SK-N-SH (cell line): ENCODE data around the gene BNIP2. TPM values are rescaled to one million over a fixed set of nuclear protein-coding genes. Genes with fewer than 3 reads are reported as not detected.

Experiments used
- CTCF ChIA-PET: fragments of 300-600, 350-600 bp; formaldehyde crosslinking; extraction: SDS; loops from one replicate; lab custom pipeline; 2021; lab: Yijun Ruan, JAX
- POLR2A ChIA-PET: fragments of 350-600 bp; sonication (Branson Sonifier 250); formaldehyde crosslinking; extraction: SDS; loops from one replicate; lab custom pipeline; 2020; ENCODE audit warnings: antibody characterized with exemption, inconsistent platforms; lab: Yijun Ruan, JAX
- DNase-seq: peaks from one replicate; pipeline ENCODE4 v3.0.0; 2012
- H2AFZ ChIP-seq: fragments of 200-600 bp; sonication (generic); 2 replicates; pipeline ENCODE4 v1.8.1; 2016; ENCODE audit warnings: antibody characterized with exemption, mild to moderate bottlenecking, low read depth
- H3F3A ChIP-seq: fragments of 200-600 bp; sonication (generic); replicated peaks from 2 replicates; pipeline ENCODE3; 2016; ENCODE audit warnings: antibody characterized with exemption, mild to moderate bottlenecking; ENCODE audit not compliant: insufficient read depth
- H3K27ac ChIP-seq, 2 experiments: fragments of 200-500 bp in 1 of 2; fragments of 200-600 bp in 1 of 2; sonication (Bioruptor generic) in 1 of 2; sonication (generic), shearing (Covaris generic) in 1 of 2; 2 replicates each; pipeline versions ENCODE4 v1.5.1 to v1.6.1; 2014 to 2016; ENCODE audit warnings: low read depth in 2 of 2, inconsistent platforms in 1 of 2, low read length in 1 of 2, mild to moderate bottlenecking in 1 of 2, mixed read lengths in 1 of 2
- H3K27me3 ChIP-seq: fragments of 200-600 bp; sonication (generic), shearing (Covaris generic); 2 replicates; pipeline ENCODE4 v1.6.1; 2016; ENCODE audit warnings: mixed run types; ENCODE audit not compliant: insufficient read depth
- H3K36me3 ChIP-seq, 2 experiments: fragments of 200-500 bp in 1 of 2; fragments of 200-600 bp in 1 of 2; sonication (Bioruptor generic) in 1 of 2; sonication (generic) in 1 of 2; replicated peaks in 1 of 2; 2 replicates each; pipeline versions ENCODE3 to v1.5.1; 2014 to 2016; ENCODE audit warnings: low read length in 1 of 2, mild to moderate bottlenecking in 1 of 2; ENCODE audit not compliant: insufficient read depth in 2 of 2, control insufficient read depth in 1 of 2
- H3K4me1 ChIP-seq, 2 experiments: fragments of 200-500 bp in 1 of 2; fragments of 200-600 bp in 1 of 2; sonication (Bioruptor generic) in 1 of 2; sonication (generic), shearing (Covaris generic) in 1 of 2; 2 replicates each; pipeline versions ENCODE4 v1.5.1 to v1.6.1; 2014 to 2016; ENCODE audit warnings: low read depth in 1 of 2, low read length in 1 of 2, mixed run types in 1 of 2; ENCODE audit not compliant: insufficient read depth in 2 of 2, control insufficient read depth in 1 of 2
- H3K4me2 ChIP-seq: fragments of 200-600 bp; sonication (generic), shearing (Covaris generic); 2 replicates; pipeline ENCODE4 v1.6.1; 2017; ENCODE audit warnings: mixed run types
- H3K4me3 ChIP-seq, 2 experiments: fragments of 200-500 bp in 1 of 2; fragments of 200-600 bp in 1 of 2; sonication (Bioruptor generic) in 1 of 2; sonication (generic), shearing (Covaris generic) in 1 of 2; 2 replicates each; pipeline versions ENCODE4 v1.5.1 to v1.8.1; 2014 to 2016; ENCODE audit warnings: low read depth in 2 of 2, inconsistent platforms in 1 of 2, low read length in 1 of 2, mild to moderate bottlenecking in 1 of 2, mixed read lengths in 1 of 2, moderate library complexity in 1 of 2
- H3K79me2 ChIP-seq: fragments of 200-600 bp; sonication (generic); 2 replicates; pipeline ENCODE4 v1.8.1; 2017; ENCODE audit warnings: mild to moderate bottlenecking; ENCODE audit not compliant: insufficient read depth
- H3K9ac ChIP-seq: fragments of 200-600 bp; sonication (generic); 2 replicates; pipeline ENCODE4 v1.6.1; 2017; ENCODE audit warnings: mixed run types
- H3K9me2 ChIP-seq: fragments of 200-600 bp; sonication (generic); 2 replicates; pipeline ENCODE4 v1.6.1; 2017; ENCODE audit warnings: mixed run types
- H3K9me3 ChIP-seq: fragments of 200-600 bp; sonication (generic); 2 replicates; pipeline ENCODE4 v1.6.1; 2017; ENCODE audit warnings: mixed run types, mild to moderate bottlenecking, moderate library complexity
- H4K20me1 ChIP-seq: fragments of 200-600 bp; sonication (generic); 2 replicates; pipeline ENCODE4 v1.6.1; 2017; ENCODE audit warnings: mild to moderate bottlenecking, mixed run types; ENCODE audit not compliant: insufficient read depth
- CHD2 ChIP-seq: fragments of 150-350 bp; IDR thresholded peaks from 2 replicates; pipeline ENCODE4 v1.6.1; 2018; ENCODE audit warnings: low read length; ENCODE audit not compliant: partially characterized antibody
- ELF1 ChIP-seq: IDR thresholded peaks from 2 replicates; pipeline ENCODE4 v1.4.0; 2012
- EZH2phosphoT487 ChIP-seq: fragments of 200-600 bp; sonication (generic); IDR thresholded peaks from 2 replicates; pipeline ENCODE4 v1.6.1; 2017; ENCODE audit warnings: low read depth, mixed run types, mild to moderate bottlenecking, antibody characterized with exemption, moderate library complexity, borderline replicate concordance
- FOSL2 ChIP-seq: IDR thresholded peaks from 2 replicates; pipeline ENCODE4 v1.4.0; 2012; ENCODE audit warnings: low read depth, mild to moderate bottlenecking, moderate library complexity, borderline replicate concordance
- FOXJ3 ChIP-seq: sonication (generic); formaldehyde crosslinking; IDR thresholded peaks from 2 replicates; pipeline ENCODE4 v1.5.1; 2020; ENCODE audit warnings: mild to moderate bottlenecking, missing genetic modification reagents
- FOXM1 ChIP-seq: IDR thresholded peaks from 2 replicates; pipeline ENCODE4 v1.4.0; 2012; ENCODE audit warnings: low read depth, mild to moderate bottlenecking
- GABPA ChIP-seq: IDR thresholded peaks from 2 replicates; pipeline ENCODE4 v1.4.0; 2012; ENCODE audit warnings: low read depth, mild to moderate bottlenecking
- JUND ChIP-seq: IDR thresholded peaks from 2 replicates; pipeline ENCODE4 v1.4.0; 2012
- MEF2A ChIP-seq: IDR thresholded peaks from 2 replicates; pipeline ENCODE4 v1.4.0; 2012; ENCODE audit warnings: low read depth, borderline replicate concordance
- MXI1 ChIP-seq: IDR thresholded peaks from 2 replicates; pipeline ENCODE4 v1.6.1; 2012; ENCODE audit warnings: mild to moderate bottlenecking, low read depth, low read length, improper control_type of control experiment
- NFIC ChIP-seq: IDR thresholded peaks from 2 replicates; pipeline ENCODE4 v1.4.0; 2012; ENCODE audit warnings: borderline replicate concordance
- POLR2AphosphoS5 ChIP-seq: IDR thresholded peaks from 2 replicates; pipeline ENCODE4 v1.6.1; 2012; ENCODE audit warnings: low read depth, low read length
- RAD21 ChIP-seq: IDR thresholded peaks from 2 replicates; pipeline ENCODE4 v1.6.1; 2012; ENCODE audit warnings: mild to moderate bottlenecking, low read length
- RCOR1 ChIP-seq: fragments of 150-350 bp; IDR thresholded peaks from 2 replicates; pipeline ENCODE4 v1.6.1; 2017; ENCODE audit warnings: antibody characterized with exemption, low read length
- REST ChIP-seq: IDR thresholded peaks from 2 replicates; pipeline ENCODE4 v1.6.1; 2012; ENCODE audit warnings: mild to moderate bottlenecking, low read depth, low read length, moderate library complexity
- RFX5 ChIP-seq: IDR thresholded peaks from 2 replicates; pipeline ENCODE4 v1.6.1; 2012; ENCODE audit warnings: mild to moderate bottlenecking, improper control_type of control experiment, low read length
- RXRA ChIP-seq: IDR thresholded peaks from 2 replicates; pipeline ENCODE4 v1.4.0; 2012; ENCODE audit warnings: low read depth, mild to moderate bottlenecking, borderline replicate concordance
- SIN3A ChIP-seq: IDR thresholded peaks from 2 replicates; pipeline ENCODE4 v1.6.1; 2012; ENCODE audit warnings: low read depth, mild to moderate bottlenecking, low read length, moderate library complexity, borderline replicate concordance
- SMC3 ChIP-seq: IDR thresholded peaks from 2 replicates; pipeline ENCODE4 v1.6.1; 2012; ENCODE audit warnings: low read depth, low read length, improper control_type of control experiment
- TAF1 ChIP-seq: IDR thresholded peaks from 2 replicates; pipeline ENCODE4 v1.6.1; 2012; ENCODE audit warnings: low read depth, mild to moderate bottlenecking, low read length, moderate library complexity, borderline replicate concordance
- TCF12 ChIP-seq: IDR thresholded peaks from 2 replicates; pipeline ENCODE4 v1.4.0; 2012
- USF1 ChIP-seq: IDR thresholded peaks from 2 replicates; pipeline ENCODE4 v1.4.0; 2012; ENCODE audit warnings: low read depth, borderline replicate concordance
- YY1 ChIP-seq: IDR thresholded peaks from 2 replicates; pipeline ENCODE4 v1.4.0; 2012; ENCODE audit warnings: low read depth, mild to moderate bottlenecking
- WGBS: methylation state at CpG from one replicate; pipeline ENCODE4 v1.1.6; 2017; ENCODE audit warnings: low lambda C conversion rate; 5-methylcytosine and 5-hydroxymethylcytosine counted together
- polyA plus RNA-seq, 3 experiments: library from polyadenylated mRNA; depleted of rRNA; stranded (reverse); fragments of >200 nt; gene quantifications; 2 replicates each; pipeline ENCODE4 v1.2.3, GENCODE V29; 2012
- TF ChIP-seq, protein P1 (sequence below): fragments of 150-350 bp; IDR thresholded peaks from 2 replicates; pipeline ENCODE4 v1.6.1; 2016; ENCODE audit warnings: mild to moderate bottlenecking, low read depth, low read length
- TF ChIP-seq, protein P2 (sequence below): IDR thresholded peaks from 2 replicates; pipeline ENCODE4; 2012

Gene BNIP2
- polyA plus RNA-seq, 1 of the 3 experiments (the other 2 are of a cell fraction), result 67.7 TPM

- Histone ChIP-seq H3K27me3 (no peaks in the 10 kb centered on the region), H4K20me1 (peaks cover 49% of the 10 kb centered on the region)
- no peak for TF ChIP-seq RAD21
- TF ChIP-seq GABPA, result no peak
- TF ChIP-seq JUND, result no peak
- TF ChIP-seq RFX5, result no peak
- TF ChIP-seq TAF1, result no peak
- TF ChIP-seq USF1, result no peak
- TF ChIP-seq RXRA, result no peak
- TF ChIP-seq, protein P1, sequence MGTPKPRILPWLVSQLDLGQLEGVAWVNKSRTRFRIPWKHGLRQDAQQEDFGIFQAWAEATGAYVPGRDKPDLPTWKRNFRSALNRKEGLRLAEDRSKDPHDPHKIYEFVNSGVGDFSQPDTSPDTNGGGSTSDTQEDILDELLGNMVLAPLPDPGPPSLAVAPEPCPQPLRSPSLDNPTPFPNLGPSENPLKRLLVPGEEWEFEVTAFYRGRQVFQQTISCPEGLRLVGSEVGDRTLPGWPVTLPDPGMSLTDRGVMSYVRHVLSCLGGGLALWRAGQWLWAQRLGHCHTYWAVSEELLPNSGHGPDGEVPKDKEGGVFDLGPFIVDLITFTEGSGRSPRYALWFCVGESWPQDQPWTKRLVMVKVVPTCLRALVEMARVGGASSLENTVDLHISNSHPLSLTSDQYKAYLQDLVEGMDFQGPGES, result no peak
- no peak for TF ChIP-seq YY1
- TF ChIP-seq MXI1, result no peak
- TF ChIP-seq SIN3A, result no peak
- TF ChIP-seq FOXM1, result no peak
- TF ChIP-seq ELF1, result no peak
- TF ChIP-seq FOXJ3 (CRISPR knock-in tag), result no peak
- TF ChIP-seq CHD2, result no peak
Observed at GRCh38 chr15:59680346-59680745, 8.8 kb downstream of the BNIP2 start.

DNA sequence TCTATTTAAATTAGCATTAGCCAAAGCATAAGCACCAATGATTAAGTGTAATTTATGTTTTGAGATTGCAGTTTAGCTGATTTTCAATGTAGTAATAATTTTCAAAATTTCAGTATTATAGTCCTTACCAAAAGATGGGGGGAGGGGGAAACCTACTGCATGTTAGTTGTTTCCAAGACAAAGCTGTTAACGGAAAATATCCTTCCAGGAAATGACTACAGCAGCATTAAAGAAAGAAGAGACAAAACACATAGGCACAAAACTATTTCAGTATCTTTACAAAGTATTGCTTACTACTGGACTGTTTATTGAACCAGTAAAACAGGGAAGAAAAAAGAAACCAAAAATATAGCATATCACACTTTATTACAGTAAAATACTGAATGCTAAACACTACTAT is 10.5 kb downstream of the BNIP2 start:
- peaks cover 47% of the 10 kb centered on the region for H3K79me2 ChIP-seq
- H3K27me3 ChIP-seq, result no peaks in the 10 kb centered on the region
- H4K20me1 ChIP-seq, result peaks cover 31% of the 10 kb centered on the region
- CTCF ChIA-PET, result no interaction called here
- H3K9ac ChIP-seq, result no peak overlapping the region
- WGBS, result 71% methylated on average over 1 of the region's 1 CpG
- no peak overlapping the region for H3K4me2 ChIP-seq
- H3K9me3 ChIP-seq, result no peaks in the 10 kb centered on the region
- no peak overlapping the region for H3K4me3 ChIP-seq
- peak overlapping the region in 1 of 2 experiments; percentile 12; a peak in 1 of 4 replicates for H3K27ac ChIP-seq
- no peak overlapping the region for H2AFZ ChIP-seq
- POLR2A ChIA-PET, result no interaction called here
- DNase-seq, result no peak
- no peaks in the 10 kb centered on the region for H3F3A ChIP-seq
- H3K4me1 ChIP-seq, result no peaks in the 10 kb centered on the region
- H3K9me2 ChIP-seq, result no peaks in the 10 kb centered on the region
- H3K36me3 ChIP-seq, result peaks cover 63 to 92% of the 10 kb centered on the region in 2 experiments
- TF ChIP-seq EZH2phosphoT487 (no peak), TCF12 (no peak), FOXM1 (no peak), POLR2AphosphoS5 (no peak), MEF2A (no peak), YY1 (no peak), CHD2 (no peak), FOSL2 (no peak), MXI1 (no peak), RCOR1 (no peak), NFIC (no peak), RAD21 (no peak), REST (no peak), SMC3 (no peak)
- TF ChIP-seq, protein P2, sequence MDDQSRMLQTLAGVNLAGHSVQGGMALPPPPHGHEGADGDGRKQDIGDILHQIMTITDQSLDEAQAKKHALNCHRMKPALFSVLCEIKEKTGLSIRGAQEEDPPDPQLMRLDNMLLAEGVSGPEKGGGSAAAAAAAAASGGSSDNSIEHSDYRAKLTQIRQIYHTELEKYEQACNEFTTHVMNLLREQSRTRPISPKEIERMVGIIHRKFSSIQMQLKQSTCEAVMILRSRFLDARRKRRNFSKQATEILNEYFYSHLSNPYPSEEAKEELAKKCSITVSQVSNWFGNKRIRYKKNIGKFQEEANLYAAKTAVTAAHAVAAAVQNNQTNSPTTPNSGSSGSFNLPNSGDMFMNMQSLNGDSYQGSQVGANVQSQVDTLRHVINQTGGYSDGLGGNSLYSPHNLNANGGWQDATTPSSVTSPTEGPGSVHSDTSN, result no peak

More at GRCh38 chr15:59680346-59680745, 8.8 kb downstream of the BNIP2 start:
- WGBS, result 100% methylated on average over 6 of the region's 6 CpGs
- Histone ChIP-seq H3K9me3 (no peaks in the 10 kb centered on the region), H3K9ac (no peak overlapping the region), H3K27ac (no peak overlapping the region), H3K79me2 (peaks cover 59% of the 10 kb centered on the region), H3K9me2 (no peaks in the 10 kb centered on the region), H3K4me2 (no peak overlapping the region), H3K36me3 (peaks cover 64 to 89% of the 10 kb centered on the region in 2 experiments), H3K4me1 (no peaks in the 10 kb centered on the region; a peak in 1 of 4 replicates), H3F3A (no peaks in the 10 kb centered on the region), H3K4me3 (no peak overlapping the region), H2AFZ (no peak overlapping the region)
- POLR2A ChIA-PET, result no interaction called here
- CTCF ChIA-PET, result interaction anchor here (0.9 to 2.1 kb wide), 2 partner anchors 9 to 10 kb away, joined by 3 to 4 read pairs; partner anchors contain the start of gene BNIP2
- DNase-seq, result no peak
